GM19438 (cell line): Measurements from ENCODE around the gene KCNQ5.
"Not testable (repeated sequence)": the region's sequence is repeated elsewhere in the genome, so short reads cannot be mapped to it uniquely, and the experiment has no call there.

ENCODE experiments used
- ATAC-seq: cut with Tn5 transposase; IDR thresholded peaks from one replicate; pipeline ENCODE4 v1.9.1; 2021; ENCODE audit warnings: low read depth; ENCODE audit not compliant: unreplicated experiment

Gene KCNQ5

GRCh38 chr6:72876256-72876655, 254.4 kb downstream of the KCNQ5 start:
- no peak for ATAC-seq

DNA sequence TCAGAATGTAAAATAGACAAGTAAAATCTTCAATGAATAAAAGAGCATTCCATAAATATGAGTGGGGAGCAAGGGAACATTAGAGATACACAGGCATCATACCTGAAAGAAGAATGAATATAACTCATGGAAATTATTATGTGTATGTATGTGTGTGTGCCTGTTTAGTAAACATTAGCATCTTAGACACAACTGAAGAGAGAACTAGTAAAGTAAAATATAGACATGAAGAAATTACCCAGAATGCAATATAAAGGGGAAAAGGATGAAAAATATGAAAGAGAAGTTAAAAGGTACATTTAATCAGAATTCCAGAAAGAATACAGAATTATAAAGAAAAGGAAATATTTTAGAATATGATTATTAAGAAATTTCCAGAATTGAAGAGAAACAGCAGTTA, 264.3 kb downstream of the KCNQ5 start:
- no peak for ATAC-seq

DNA sequence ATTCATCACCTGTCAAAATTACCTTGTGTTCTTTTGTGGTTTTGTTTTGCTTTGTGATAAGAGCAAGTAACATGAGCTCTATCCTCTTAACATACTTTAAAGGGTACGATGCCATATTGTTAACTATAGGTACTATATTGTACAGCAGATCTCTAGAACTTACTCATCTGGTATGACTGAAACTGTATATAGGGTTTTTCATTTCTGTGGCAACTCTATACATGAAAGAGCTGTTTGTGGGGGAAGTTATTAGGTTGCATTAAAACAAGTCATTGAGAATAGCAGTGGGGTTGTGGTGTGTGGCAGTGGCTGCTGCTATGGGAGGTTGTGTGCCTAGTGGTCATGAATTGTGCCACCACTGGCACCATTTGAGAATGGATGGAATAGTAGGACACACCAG, 268.4 kb downstream of the KCNQ5 start:
- no peak for ATAC-seq

GRCh38 chr6:72890671-72891070, 268.8 kb downstream of the KCNQ5 start:
- no peak for ATAC-seq

- no peak for ATAC-seq
These were observed 271.0 kb downstream of the KCNQ5 start for GRCh38 chr6:72892901-72893300.

DNA sequence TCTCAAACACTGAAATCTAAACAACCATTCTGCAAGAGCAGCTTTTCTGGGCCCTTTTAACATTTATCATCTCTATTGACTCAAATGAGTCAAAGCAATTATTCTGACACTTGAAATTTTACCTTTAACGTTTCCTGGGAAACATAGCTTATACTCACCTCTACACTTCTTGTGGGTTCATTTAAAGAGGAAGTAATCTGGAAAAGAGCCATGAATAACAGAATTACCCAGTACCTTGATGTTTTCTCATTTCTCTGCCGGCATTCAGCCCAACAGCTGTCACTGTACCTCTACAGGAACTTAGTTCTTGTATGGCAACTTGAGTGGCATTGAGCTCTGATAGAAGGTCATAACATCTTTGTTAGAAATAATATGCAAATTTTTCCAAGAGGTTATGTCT, 272.2 kb downstream of the KCNQ5 start:
- no peak for ATAC-seq

GRCh38 chr6:72898313-72898712, 276.4 kb downstream of the KCNQ5 start:
- ATAC-seq = not testable (repeated sequence)

DNA sequence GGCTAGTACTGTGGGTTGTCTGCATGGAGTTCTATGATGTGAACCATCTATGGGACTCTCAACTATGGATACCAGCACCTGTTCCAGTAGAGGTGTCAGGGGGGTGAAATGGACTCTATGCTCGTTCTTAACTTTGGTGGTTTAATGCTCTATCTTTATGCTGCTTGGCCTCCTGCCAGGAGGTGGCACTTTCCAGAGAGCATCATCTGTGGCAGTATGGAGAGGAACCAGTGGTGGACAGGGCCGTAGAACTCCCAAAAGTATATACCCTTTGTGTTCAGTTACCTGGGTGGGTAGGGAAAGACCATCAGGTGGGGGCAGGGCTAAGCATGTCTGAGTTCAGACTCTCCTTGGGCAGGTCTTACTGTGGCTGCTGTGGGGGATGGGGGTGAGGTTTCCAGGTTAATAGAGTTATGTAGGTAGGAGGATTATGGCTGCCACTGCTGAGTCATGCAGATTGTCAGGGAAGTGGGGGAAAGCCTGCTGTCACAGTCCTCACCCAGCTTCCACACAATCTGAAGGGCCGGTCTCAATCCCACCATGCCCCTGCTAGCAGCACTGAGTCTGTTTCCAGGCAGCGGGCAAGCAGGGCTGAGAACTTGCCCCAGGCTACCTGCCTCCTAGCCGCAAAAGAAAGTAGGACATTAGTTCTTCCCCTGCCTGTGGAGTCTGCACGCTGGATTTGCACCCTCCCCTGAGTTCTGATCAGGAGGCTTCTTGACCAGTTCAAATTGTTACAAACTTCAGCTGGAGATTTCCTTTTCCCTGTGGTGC, 284.0 kb downstream of the KCNQ5 start:
- ATAC-seq = no peak

DNA sequence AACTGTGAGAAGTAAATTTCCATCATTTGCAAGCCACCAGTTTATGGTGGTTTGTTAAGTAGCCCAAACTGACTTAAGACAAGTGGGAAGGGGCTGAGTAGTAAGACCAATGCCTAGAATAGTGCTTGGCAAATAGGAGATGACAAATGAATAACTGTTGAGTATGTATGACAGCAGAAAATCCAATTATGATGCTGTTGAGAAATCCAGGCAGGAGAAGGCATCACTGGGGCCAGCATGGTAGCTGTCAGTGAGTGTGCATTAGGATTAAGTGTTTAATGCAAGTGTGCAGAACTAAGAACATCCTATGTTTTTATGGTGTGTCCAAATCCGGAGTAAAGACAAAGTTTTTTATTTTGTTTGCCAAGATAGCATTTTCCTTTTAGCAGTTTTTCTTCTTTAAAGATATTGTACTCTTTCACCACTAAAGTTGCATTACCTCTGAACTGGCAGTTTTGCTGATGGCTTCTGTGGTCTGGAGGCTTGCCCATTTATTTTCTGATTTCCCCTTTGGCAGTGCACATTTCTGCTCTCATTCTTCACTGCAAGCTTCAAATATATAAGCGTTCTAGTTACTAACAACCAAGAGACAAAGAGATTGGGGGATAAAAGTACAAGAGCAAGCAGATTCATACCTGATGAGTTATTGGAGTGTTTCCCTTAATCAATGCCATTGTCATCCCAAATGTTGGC, 289.7 kb downstream of the KCNQ5 start:
- no peak for ATAC-seq

DNA sequence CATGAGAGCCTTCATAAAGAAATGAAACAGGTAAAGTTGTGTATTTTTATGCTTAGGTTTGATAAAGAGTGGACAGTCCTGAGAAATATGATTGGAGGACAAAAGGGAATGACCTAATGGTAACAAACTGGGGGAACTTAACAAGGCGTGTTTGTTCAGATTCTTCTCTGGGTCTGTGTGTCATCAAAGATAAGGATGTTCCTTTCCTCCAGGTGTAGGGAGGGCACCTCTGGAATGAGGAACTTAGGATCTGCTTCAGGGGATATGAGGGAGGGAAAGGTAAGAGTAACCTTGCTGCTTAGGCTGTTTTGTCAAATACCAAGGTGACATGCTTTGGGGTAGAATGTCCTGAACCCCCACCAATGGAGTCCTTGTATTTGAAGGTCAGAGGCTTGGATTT, 291.9 kb downstream of the KCNQ5 start:
- ATAC-seq = no peak

GRCh38 chr6:72916298-72916697, 294.4 kb downstream of the KCNQ5 start:
- ATAC-seq = no peak

DNA sequence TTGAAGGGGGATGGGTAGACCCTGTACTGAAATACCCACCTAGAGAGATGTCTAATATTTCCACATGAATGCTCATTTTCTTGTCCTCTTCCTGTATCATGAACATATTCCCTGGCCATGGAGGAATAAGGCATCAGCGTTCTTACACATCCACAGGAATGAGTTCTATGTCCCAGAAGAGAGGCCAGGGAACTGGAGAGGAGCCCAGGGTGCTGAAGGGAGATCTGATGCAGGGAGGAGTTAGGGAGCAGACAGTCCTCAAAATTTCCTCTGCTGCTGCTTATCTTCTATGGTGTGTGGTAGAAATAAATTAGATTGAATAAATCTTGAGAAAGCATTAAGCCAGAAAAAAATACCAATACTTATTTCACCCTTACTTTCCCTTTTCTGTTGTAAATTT, 295.0 kb downstream of the KCNQ5 start:
- ATAC-seq = no peak

DNA sequence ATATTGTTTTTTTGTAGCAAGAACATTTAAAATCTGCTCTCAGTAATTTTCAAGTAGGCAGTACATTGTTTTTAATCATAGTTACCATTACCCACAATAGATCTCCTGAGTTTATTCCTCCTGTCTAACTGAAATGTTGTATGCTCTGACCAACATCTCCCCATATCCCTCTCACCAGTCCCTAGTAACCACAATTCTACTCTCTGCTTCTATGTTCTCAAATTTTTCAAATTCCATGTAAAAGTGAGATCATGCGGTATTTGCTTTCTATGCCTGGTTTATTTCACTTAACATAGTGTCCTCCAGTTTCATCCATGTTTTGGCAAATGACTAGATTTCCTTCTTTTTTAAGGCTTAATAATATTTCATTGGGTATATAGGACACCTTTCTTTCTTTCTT, 300.5 kb downstream of the KCNQ5 start:
- ATAC-seq = no peak

- no peak for ATAC-seq
These were observed 303.3 kb downstream of the KCNQ5 start for GRCh38 chr6:72925136-72925535.

DNA sequence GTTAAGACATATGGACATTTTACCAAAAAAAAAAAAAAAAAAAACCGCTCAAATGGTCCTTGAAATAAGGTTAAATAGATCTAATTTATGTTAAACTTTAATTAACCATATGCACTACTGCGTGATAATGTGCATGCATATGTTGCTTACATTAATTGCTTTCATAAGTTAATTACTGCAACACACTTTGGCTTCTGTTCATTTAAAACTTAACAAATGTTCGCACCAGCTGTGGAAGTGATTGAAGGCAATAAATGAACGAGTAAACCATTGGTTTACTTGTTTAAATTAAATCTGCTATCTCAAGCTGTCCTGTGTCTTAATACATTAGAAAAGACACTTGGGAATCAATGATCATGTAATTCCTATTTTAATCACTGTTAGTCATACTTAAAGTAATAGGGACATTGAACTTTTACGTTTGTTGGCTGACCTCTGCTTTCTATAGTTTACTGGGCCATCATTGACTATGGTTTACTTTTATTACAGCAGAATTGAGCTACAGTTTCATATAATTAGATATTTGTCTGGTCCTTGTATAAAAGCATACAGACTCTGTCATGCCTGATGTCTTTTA, 308.8 kb downstream of the KCNQ5 start:
- no peak for ATAC-seq

- no peak for ATAC-seq
These were observed 309.5 kb downstream of the KCNQ5 start for GRCh38 chr6:72931325-72931887.

DNA sequence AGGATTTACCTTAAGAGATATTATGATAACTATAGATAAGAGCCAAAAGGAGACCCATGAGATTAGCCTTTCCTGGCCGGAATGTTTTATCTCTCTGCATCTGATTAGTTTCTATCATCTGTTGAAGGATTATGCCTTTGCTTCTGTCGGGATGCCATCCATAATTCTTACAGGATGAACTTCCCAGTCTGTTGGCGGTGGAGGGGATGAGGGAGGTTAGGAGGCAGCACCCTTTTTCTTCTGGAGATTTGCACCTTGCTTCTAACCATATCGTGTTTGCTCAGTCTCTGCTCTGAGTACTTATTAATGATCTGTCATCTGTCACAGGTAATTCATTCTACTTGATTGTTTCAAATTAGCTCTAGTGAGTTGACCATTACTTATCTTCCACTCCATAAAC, 311.4 kb downstream of the KCNQ5 start:
- no peak for ATAC-seq

DNA sequence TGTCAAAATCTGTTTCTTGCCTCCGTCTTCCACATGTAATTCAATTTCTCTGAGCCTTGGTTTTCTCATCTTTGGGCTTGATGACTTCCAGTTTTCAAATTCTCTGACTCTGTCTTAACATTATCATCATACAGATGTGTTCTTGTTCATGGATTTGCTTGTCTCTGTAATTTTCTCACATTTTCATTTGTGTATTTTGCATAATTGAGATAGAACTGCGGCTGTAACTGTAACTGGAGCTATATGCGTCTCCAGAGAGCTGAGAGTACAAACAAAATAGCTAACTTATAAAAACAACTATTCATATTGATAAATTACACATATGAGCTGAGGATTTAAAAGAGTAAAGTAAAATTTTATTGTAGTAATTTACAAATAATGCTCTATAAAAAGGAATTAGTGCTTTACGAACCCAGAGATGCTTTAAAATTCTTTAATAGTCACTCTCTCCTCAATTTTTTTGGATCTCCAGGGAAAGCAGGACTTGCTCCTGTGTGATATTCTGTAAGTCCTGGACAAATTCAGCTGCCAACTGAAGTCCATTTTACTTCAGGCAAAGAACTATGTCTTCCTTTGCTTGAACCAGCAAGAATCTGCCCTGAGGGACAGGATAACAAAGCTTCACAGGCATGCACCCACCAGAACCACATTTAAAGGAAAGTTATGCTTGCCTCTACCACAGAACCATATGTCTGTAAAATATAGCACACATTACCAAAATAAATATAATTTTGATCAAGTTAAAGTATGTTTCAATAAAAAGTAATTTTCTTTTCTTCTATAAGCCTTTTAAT, 315.1 kb downstream of the KCNQ5 start:
- no peak for ATAC-seq

DNA sequence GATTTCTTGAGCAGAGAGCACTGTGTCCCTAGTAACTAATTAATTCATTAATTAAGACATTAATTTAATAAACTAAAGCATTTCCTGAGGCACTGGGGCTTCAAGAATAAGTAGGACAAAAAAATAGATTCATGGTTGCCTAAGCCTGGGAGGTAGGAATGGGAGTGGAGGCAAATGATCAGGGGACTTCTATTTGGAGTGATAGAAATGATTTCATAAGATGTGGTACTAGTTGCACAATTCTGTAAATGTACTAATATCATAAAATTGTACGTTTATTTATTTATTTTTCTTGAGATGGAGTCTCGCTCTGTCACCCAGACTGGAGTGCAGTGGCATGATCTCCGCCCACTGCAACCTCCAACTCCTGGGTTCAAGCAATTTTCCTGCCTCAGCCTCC, 316.2 kb downstream of the KCNQ5 start:
- no peak for ATAC-seq

GRCh38 chr6:72939004-72939403, 317.1 kb downstream of the KCNQ5 start:
- no peak for ATAC-seq

GRCh38 chr6:72940265-72940664, 318.4 kb downstream of the KCNQ5 start:
- no peak for ATAC-seq
